ENCODE results near the gene OLIG1.

- TF ChIP-seq CTCF (conservative IDR thresholded peaks at IDR 0.05; ENCODE audit: low read length) (no peak), EZH2phosphoT487 (IDR thresholded peaks at IDR 0.05; ENCODE audit: borderline replicate concordance) (no peak)
These were observed 322 bp upstream of the OLIG1 start for GRCh38 chr21:33069645-33069993.

Measured in Loucy (cell line).